ENCODE results near the gene DIRAS1. TPM values are rescaled to one million over a fixed set of nuclear protein-coding genes. Genes with fewer than 3 reads are reported as not detected.

Gene DIRAS1
- total RNA-seq, 1 donor from 2014 or later, result under 0.01 TPM

DNA sequence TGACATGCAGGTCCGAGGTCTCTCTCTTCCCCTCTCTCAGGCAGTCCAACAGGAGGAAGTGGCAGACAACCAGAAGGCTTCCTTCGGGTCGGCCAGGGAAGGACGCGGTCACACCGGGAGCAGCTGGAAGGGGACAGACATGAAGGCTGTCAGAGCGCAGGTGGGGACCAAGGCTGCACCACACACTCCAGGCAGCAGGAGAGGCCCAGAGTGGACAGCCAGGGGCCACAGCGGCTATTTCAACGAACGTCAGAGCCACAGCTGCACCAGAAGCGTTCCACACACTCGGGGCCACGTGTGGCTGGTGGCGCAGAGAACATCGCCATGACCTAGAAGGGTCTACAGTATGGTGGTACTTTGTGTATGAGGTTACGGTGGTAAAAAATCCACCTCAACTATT, 34.6 kb upstream of the DIRAS1 start:
- no peak for DNase-seq (ENCODE audit: low read depth in 2 of 2)

- DNase-seq (ENCODE audit: low read depth in 2 of 2), result no peak
Observed at GRCh38 chr19:2755448-2755705, 34.2 kb upstream of the DIRAS1 start.

DNA sequence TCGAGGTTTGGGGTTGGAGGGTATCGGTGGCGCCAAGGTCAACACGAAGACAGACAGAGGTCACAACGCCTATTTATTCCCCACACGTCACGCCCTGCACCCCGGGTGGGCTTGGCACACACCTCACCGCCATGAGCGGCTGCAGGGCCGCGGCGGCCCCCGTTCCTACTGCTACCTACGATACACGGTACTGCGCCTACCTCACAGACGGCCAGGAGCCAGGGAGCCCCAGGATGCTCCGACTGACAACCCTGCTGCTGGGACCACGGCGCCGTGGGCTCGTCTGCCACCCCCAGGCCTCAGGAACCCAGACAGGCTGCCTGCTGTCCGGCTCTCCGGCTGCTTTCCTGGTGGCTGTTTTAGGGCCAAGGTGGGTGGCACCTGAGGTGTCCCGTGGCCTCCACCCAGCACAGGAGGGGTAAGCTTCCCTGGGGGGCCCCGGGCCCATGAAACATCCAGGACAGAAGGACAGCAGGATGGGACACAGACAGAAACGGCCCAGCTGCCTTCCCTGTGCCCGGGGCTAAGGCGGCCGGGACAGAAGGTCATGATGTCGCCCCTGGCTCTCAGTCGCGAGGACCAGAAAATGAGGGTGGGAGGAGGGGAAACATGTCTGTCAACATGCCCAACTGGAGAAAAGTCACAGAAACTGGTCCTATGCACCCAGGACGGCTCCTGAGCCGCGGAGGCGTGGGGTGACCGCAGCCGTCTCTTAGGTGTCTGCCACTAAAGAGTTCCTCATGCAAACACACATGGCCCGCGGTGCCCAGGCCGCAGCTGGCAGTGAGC, 33.7 kb upstream of the DIRAS1 start:
- no peak for DNase-seq (ENCODE audit: low read depth in 2 of 2)

DNA sequence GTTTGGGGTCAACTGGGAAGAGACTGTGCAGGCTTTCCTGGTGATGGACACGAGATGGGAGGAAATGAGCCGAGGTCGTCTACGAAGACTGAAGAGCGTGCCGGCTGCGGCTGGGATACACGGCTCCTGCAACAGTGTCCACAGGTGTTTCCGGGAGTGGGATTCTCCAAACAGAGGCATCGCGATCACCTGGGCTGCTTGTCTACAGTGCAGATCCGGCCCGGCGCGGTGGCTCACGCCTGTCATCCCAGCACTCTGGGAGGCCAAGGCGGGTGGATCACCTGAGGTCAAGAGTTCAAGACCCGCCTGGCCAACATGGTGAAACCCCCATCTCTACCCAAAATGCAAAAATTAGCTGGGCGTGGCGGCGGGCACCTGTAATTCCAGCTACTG, 30.3 kb upstream of the DIRAS1 start:
- DNase-seq (ENCODE audit: low read depth in 2 of 2), result no peak

- no peak for DNase-seq (ENCODE audit: low read depth in 2 of 2)
Observed at GRCh38 chr19:2750808-2751437, 29.8 kb upstream of the DIRAS1 start.

DNA sequence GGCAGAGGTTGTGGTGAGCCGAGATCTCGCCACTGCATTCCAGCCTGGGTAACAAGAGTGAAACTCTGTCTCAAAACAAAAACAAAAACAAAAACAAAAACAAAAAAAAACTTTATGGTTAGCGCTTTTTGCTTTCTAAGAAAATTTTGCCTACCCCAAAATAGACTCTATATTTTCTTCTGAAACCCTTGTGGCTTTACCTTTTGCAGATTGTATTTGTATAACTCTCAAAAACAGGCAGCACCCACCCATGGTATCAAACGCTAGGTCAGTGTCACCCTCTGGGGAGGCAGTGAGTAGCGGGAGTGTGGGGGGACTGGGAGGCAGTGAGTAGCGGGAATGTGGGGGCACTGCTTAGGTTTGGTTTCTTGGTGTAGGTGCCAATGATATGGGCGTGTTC, 26.2 kb upstream of the DIRAS1 start:
- DNase-seq (ENCODE audit: low read depth in 2 of 2), result no peak

DNA sequence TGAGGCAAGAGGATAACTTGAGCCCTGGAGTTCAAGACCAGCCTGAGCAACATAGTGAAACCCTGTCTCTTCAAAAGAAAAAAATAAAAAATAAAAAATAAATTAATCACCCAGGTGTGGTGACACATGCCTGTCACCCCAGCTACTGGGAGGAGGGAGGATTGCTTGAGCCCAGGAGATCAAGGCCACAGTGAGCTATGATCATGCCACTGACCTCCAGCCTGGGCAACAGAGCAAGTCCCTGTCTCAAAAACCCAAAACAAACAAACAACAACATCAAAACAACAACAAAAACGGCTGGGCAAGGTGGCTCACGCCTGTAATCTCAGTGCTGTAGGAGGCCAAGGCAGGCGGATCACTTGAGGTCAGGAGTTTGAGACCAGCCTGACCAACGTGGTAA, 22.9 kb upstream of the DIRAS1 start:
- DNase-seq (ENCODE audit: low read depth in 2 of 2), result no peak

GRCh38 chr19:2743099-2743498, 21.9 kb upstream of the DIRAS1 start:
- no peak for DNase-seq (ENCODE audit: low read depth in 2 of 2)

- DNase-seq (ENCODE audit: low read depth in 2 of 2), result no peak
Observed at GRCh38 chr19:2740314-2740656, 19.1 kb upstream of the DIRAS1 start.

- DNase-seq (ENCODE audit: low read depth in 2 of 2), result peak; percentile 98 to 99
Observed at GRCh38 chr19:2739602-2740313, 18.6 kb upstream of the DIRAS1 start, which contains the start of gene SLC39A3. SLC39A3 (minus strand) TSS chr19:2740017; CDS start chr19:2737257, 2,760 bp downstream.

- DNase-seq (ENCODE audit: low read depth in 2 of 2), result no peak
Observed at GRCh38 chr19:2736550-2737190, 15.5 kb upstream of the DIRAS1 start.

DNA sequence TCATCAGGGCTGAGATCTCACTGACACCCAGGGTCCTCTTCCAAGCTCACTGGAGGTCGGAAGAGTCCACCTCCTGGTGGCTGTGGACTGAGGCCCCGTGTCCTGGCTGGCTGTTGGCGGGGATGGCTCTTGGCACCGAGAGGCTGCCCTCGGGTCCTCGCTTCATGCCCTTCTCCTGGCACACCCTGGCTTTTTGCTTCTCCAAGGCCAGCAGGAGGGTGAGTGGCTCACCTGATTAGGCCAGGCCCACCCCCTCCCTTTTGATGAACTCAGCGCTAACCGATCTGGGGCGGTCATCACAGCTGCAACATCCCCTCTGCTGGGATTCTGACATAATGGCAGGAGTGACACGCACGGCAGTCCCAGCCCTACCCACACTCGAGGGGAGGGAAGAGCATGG, 14.2 kb upstream of the DIRAS1 start:
- DNase-seq (ENCODE audit: low read depth in 2 of 2), result no peak

DNA sequence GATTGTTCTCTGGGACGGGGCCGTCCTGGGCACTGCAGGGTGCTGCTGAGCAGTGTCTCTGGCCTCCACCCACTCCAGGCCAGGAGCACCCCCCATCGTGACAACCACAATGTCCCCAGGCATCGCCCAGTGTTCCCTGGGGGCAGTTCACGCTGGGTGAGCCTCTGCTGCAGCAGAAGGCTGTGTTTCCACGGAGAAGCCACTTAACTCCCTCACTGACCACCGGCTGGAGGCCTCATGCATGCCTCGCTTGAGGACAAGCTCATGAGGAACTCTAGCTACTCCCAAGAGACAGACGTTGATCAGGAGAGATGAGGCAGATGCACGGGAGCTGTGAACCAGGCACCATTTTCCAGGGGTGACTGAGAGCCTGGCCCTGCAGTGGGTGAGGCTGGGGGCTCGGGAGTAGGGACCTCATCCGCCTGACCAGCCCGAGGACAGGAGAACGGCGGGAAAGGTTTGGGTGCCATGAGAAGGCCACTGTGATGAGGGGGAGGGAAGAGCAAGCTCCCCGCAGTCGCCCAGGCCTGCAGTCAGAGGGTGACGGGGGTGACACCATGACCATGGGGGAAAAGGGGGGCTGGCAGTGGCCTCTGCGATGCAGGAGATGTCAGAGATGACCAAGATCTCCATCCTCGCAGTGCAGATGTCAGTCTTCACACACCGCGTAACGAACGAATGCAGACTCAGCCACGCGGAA, 13.6 kb upstream of the DIRAS1 start:
- DNase-seq (ENCODE audit: low read depth in 2 of 2), result no peak

DNA sequence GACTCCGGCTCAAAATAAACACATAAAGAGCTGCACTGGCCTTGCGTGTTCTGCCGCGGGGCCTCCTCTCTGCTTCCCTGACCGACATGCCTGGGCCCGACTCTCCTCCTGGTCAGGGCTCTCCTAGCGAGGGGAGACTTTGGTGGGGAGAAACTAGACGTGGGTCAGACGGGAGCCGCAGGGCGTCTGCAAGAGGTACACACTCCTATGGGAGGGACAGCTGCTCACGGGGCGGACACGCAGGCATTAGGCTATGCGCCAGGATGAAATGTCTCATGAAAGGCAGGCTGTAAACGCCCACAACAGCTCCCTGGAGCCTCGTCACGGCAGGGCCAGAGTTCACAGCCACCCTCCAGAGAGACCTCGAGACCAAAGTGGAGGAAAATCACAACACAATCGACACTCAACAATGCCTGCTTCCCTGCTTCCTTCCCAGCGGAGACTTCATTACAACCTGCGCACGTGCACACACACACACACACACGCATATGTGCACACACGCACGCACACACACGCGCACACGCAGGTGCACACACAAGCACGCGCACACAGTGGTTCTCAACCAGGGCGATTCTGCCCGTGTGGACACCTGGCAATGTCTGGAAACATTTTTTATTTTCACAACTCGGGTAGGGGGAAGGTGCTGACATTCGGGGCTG, 12.9 kb upstream of the DIRAS1 start:
- no peak for DNase-seq (ENCODE audit: low read depth in 2 of 2)

- no peak for DNase-seq (ENCODE audit: low read depth in 2 of 2)
Observed at GRCh38 chr19:2732883-2733282, 11.7 kb upstream of the DIRAS1 start.

DNA sequence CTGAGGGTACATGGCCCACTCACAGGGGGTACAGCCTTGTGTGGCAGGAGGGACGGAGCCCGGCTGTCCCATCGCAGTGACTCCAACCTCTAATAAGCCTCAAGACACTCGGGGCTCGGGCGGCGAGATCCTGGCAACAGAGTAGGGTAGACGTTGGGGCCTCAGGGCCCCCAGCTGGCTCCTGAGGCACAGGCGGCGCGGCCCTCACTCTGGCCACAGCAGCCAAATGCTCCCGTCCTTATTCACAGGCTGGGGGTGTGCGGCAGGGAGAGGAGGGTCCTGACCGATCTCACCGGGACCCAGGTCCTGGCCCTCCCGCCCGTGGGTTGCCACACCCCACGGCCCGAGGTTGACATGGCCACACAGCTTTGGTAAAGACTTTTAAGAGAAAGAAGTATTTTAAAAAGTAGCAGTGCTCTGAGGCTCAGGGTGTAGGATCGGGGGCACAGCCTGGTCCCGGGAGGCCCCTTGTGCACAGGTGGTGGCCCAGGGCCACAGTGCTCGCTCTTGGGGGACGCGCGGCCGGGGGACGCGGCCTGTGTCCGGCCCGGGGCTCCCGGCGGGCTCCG, 11.1 kb upstream of the DIRAS1 start:
- DNase-seq (ENCODE audit: low read depth in 2 of 2), result no peak

DNA sequence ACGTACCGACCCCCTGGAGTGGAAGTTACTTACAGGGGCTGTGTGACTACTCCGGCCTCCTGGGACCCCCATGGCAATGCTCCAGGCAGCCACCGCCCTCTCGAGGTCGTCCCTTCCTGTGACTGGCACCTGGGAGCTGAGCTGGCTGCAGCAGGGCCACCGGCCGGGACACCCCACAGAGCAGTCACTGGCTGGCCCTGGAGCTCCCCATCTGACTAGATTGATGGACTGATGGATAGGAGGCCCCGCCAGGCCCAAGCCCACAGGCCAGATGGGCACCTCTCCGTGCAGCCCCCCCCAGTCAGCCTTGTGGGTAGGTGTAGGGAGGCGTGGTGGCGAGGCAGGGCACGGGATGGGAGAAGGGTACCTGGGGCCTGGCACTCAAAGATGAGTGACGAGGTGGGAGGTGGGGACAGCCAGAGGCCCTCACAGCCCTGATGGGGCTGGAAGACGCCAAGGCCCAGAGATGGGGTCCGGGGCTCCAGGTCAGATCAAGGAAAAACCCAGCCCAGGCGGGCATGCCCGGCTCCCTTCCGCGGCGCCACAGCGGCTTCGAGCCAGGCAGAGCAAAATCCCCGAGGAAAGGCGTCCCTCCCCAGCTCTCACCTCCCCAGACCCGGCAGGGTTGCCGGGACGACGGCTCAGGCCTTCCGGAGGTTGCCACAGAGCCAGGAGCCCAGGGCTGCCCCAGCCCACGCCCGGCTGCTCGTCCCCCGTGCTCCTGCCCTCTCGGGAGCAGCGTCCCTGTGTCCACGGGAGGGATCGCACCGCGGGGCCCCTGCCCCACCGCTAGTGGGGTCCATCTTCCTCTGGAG, 10.2 kb upstream of the DIRAS1 start:
- no peak for DNase-seq (ENCODE audit: low read depth in 2 of 2)

- no peak for DNase-seq (ENCODE audit: low read depth in 2 of 2)
Observed at GRCh38 chr19:2729943-2730818, 9.0 kb upstream of the DIRAS1 start.

DNA sequence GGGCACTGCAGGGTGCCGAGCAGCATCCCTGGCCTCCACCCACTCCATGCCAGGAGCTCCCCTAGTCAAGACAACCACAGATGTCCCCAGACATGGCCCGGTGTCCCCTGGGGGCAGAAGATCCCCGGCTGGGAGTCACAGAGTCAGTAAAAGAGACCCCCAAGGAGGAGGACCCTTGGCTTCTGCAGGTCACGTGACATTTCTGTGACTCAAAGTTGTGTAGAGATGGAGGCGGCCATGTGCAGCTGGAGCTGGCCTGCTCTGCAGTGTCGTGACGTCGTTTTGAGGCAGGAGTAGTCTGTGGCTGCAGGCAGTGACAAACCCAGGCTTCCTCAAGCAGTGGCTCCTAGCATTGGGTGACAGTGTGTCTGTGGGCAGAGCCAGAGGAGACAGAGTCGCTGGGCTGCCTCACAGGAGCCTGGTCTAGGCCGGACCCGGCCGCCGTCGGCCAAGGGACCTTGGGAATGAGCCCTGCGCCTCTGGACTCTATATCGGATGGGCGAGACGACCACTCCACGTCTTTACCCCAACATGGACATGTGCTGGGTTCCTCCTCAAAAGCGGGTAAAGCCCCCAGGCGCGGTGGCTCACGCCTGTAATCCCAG, 7.7 kb upstream of the DIRAS1 start:
- no peak for DNase-seq (ENCODE audit: low read depth in 2 of 2)

Data from lung microvascular endothelial cell (primary cell).